SK-N-SH (cell line): ENCODE results near the gene PRRT2. TPM values are rescaled to one million over a fixed set of nuclear protein-coding genes. Genes with fewer than 3 reads are reported as not detected.
A peak's percentile ranks its signal among the peaks of the same experiment; 100 is the strongest.

Source experiments
- CTCF ChIA-PET: fragments of 300-600, 350-600 bp; formaldehyde crosslinking; extraction: SDS; loops from one replicate; lab custom pipeline; 2021; lab: Yijun Ruan, JAX
- POLR2A ChIA-PET: fragments of 350-600 bp; sonication (Branson Sonifier 250); formaldehyde crosslinking; extraction: SDS; loops from one replicate; lab custom pipeline; 2020; ENCODE audit warnings: antibody characterized with exemption, inconsistent platforms; lab: Yijun Ruan, JAX
- DNase-seq: peaks from one replicate; pipeline ENCODE4 v3.0.0; 2012
- H2AFZ ChIP-seq: fragments of 200-600 bp; sonication (generic); 2 replicates; pipeline ENCODE4 v1.8.1; 2016; ENCODE audit warnings: antibody characterized with exemption, mild to moderate bottlenecking, low read depth
- H3F3A ChIP-seq: fragments of 200-600 bp; sonication (generic); replicated peaks from 2 replicates; pipeline ENCODE3; 2016; ENCODE audit warnings: antibody characterized with exemption, mild to moderate bottlenecking; ENCODE audit not compliant: insufficient read depth
- H3K27ac ChIP-seq, 2 experiments: fragments of 200-500 bp in 1 of 2; fragments of 200-600 bp in 1 of 2; sonication (Bioruptor generic) in 1 of 2; sonication (generic), shearing (Covaris generic) in 1 of 2; 2 replicates each; pipeline versions ENCODE4 v1.5.1 to v1.6.1; 2014 to 2016; ENCODE audit warnings: low read depth in 2 of 2, inconsistent platforms in 1 of 2, low read length in 1 of 2, mild to moderate bottlenecking in 1 of 2, mixed read lengths in 1 of 2
- H3K27me3 ChIP-seq: fragments of 200-600 bp; sonication (generic), shearing (Covaris generic); 2 replicates; pipeline ENCODE4 v1.6.1; 2016; ENCODE audit warnings: mixed run types; ENCODE audit not compliant: insufficient read depth
- H3K36me3 ChIP-seq, 2 experiments: fragments of 200-500 bp in 1 of 2; fragments of 200-600 bp in 1 of 2; sonication (Bioruptor generic) in 1 of 2; sonication (generic) in 1 of 2; replicated peaks in 1 of 2; 2 replicates each; pipeline versions ENCODE3 to v1.5.1; 2014 to 2016; ENCODE audit warnings: low read length in 1 of 2, mild to moderate bottlenecking in 1 of 2; ENCODE audit not compliant: insufficient read depth in 2 of 2, control insufficient read depth in 1 of 2
- H3K4me1 ChIP-seq, 2 experiments: fragments of 200-500 bp in 1 of 2; fragments of 200-600 bp in 1 of 2; sonication (Bioruptor generic) in 1 of 2; sonication (generic), shearing (Covaris generic) in 1 of 2; 2 replicates each; pipeline versions ENCODE4 v1.5.1 to v1.6.1; 2014 to 2016; ENCODE audit warnings: low read depth in 1 of 2, low read length in 1 of 2, mixed run types in 1 of 2; ENCODE audit not compliant: insufficient read depth in 2 of 2, control insufficient read depth in 1 of 2
- H3K4me2 ChIP-seq: fragments of 200-600 bp; sonication (generic), shearing (Covaris generic); 2 replicates; pipeline ENCODE4 v1.6.1; 2017; ENCODE audit warnings: mixed run types
- H3K4me3 ChIP-seq, 2 experiments: fragments of 200-500 bp in 1 of 2; fragments of 200-600 bp in 1 of 2; sonication (Bioruptor generic) in 1 of 2; sonication (generic), shearing (Covaris generic) in 1 of 2; 2 replicates each; pipeline versions ENCODE4 v1.5.1 to v1.8.1; 2014 to 2016; ENCODE audit warnings: low read depth in 2 of 2, inconsistent platforms in 1 of 2, low read length in 1 of 2, mild to moderate bottlenecking in 1 of 2, mixed read lengths in 1 of 2, moderate library complexity in 1 of 2
- H3K79me2 ChIP-seq: fragments of 200-600 bp; sonication (generic); 2 replicates; pipeline ENCODE4 v1.8.1; 2017; ENCODE audit warnings: mild to moderate bottlenecking; ENCODE audit not compliant: insufficient read depth
- H3K9ac ChIP-seq: fragments of 200-600 bp; sonication (generic); 2 replicates; pipeline ENCODE4 v1.6.1; 2017; ENCODE audit warnings: mixed run types
- H3K9me2 ChIP-seq: fragments of 200-600 bp; sonication (generic); 2 replicates; pipeline ENCODE4 v1.6.1; 2017; ENCODE audit warnings: mixed run types
- H3K9me3 ChIP-seq: fragments of 200-600 bp; sonication (generic); 2 replicates; pipeline ENCODE4 v1.6.1; 2017; ENCODE audit warnings: mixed run types, mild to moderate bottlenecking, moderate library complexity
- H4K20me1 ChIP-seq: fragments of 200-600 bp; sonication (generic); 2 replicates; pipeline ENCODE4 v1.6.1; 2017; ENCODE audit warnings: mild to moderate bottlenecking, mixed run types; ENCODE audit not compliant: insufficient read depth
- CHD2 ChIP-seq: fragments of 150-350 bp; IDR thresholded peaks from 2 replicates; pipeline ENCODE4 v1.6.1; 2018; ENCODE audit warnings: low read length; ENCODE audit not compliant: partially characterized antibody
- EP300 ChIP-seq, 2 experiments: IDR thresholded peaks; 2 replicates each; pipeline versions ENCODE4 v1.4.0 to v1.6.1; 2012; ENCODE audit warnings: borderline replicate concordance in 1 of 2, low read depth in 1 of 2, low read length in 1 of 2
- EZH2phosphoT487 ChIP-seq: fragments of 200-600 bp; sonication (generic); IDR thresholded peaks from 2 replicates; pipeline ENCODE4 v1.6.1; 2017; ENCODE audit warnings: low read depth, mixed run types, mild to moderate bottlenecking, antibody characterized with exemption, moderate library complexity, borderline replicate concordance
- FOXJ3 ChIP-seq: sonication (generic); formaldehyde crosslinking; IDR thresholded peaks from 2 replicates; pipeline ENCODE4 v1.5.1; 2020; ENCODE audit warnings: mild to moderate bottlenecking, missing genetic modification reagents
- FOXM1 ChIP-seq: IDR thresholded peaks from 2 replicates; pipeline ENCODE4 v1.4.0; 2012; ENCODE audit warnings: low read depth, mild to moderate bottlenecking
- JUND ChIP-seq: IDR thresholded peaks from 2 replicates; pipeline ENCODE4 v1.4.0; 2012
- MEF2A ChIP-seq: IDR thresholded peaks from 2 replicates; pipeline ENCODE4 v1.4.0; 2012; ENCODE audit warnings: low read depth, borderline replicate concordance
- NFIC ChIP-seq: IDR thresholded peaks from 2 replicates; pipeline ENCODE4 v1.4.0; 2012; ENCODE audit warnings: borderline replicate concordance
- RAD21 ChIP-seq: IDR thresholded peaks from 2 replicates; pipeline ENCODE4 v1.6.1; 2012; ENCODE audit warnings: mild to moderate bottlenecking, low read length
- RFX5 ChIP-seq: IDR thresholded peaks from 2 replicates; pipeline ENCODE4 v1.6.1; 2012; ENCODE audit warnings: mild to moderate bottlenecking, improper control_type of control experiment, low read length
- RXRA ChIP-seq: IDR thresholded peaks from 2 replicates; pipeline ENCODE4 v1.4.0; 2012; ENCODE audit warnings: low read depth, mild to moderate bottlenecking, borderline replicate concordance
- SIN3A ChIP-seq: IDR thresholded peaks from 2 replicates; pipeline ENCODE4 v1.6.1; 2012; ENCODE audit warnings: low read depth, mild to moderate bottlenecking, low read length, moderate library complexity, borderline replicate concordance
- SMC3 ChIP-seq: IDR thresholded peaks from 2 replicates; pipeline ENCODE4 v1.6.1; 2012; ENCODE audit warnings: low read depth, low read length, improper control_type of control experiment
- TAF1 ChIP-seq: IDR thresholded peaks from 2 replicates; pipeline ENCODE4 v1.6.1; 2012; ENCODE audit warnings: low read depth, mild to moderate bottlenecking, low read length, moderate library complexity, borderline replicate concordance
- TCF12 ChIP-seq: IDR thresholded peaks from 2 replicates; pipeline ENCODE4 v1.4.0; 2012
- TEAD4 ChIP-seq: IDR thresholded peaks from 2 replicates; pipeline ENCODE4 v1.4.0; 2012; ENCODE audit warnings: mild to moderate bottlenecking, borderline replicate concordance; ENCODE audit not compliant: insufficient read depth
- USF1 ChIP-seq: IDR thresholded peaks from 2 replicates; pipeline ENCODE4 v1.4.0; 2012; ENCODE audit warnings: low read depth, borderline replicate concordance
- YY1 ChIP-seq: IDR thresholded peaks from 2 replicates; pipeline ENCODE4 v1.4.0; 2012; ENCODE audit warnings: low read depth, mild to moderate bottlenecking
- WGBS: methylation state at CpG from one replicate; pipeline ENCODE4 v1.1.6; 2017; ENCODE audit warnings: low lambda C conversion rate; 5-methylcytosine and 5-hydroxymethylcytosine counted together
- polyA plus RNA-seq, 3 experiments: library from polyadenylated mRNA; depleted of rRNA; stranded (reverse); fragments of >200 nt; gene quantifications; 2 replicates each; pipeline ENCODE4 v1.2.3, GENCODE V29; 2012

Gene PRRT2
- polyA plus RNA-seq, 1 of the 3 experiments (the other 2 are of a cell fraction) = 28.1 TPM

DNA sequence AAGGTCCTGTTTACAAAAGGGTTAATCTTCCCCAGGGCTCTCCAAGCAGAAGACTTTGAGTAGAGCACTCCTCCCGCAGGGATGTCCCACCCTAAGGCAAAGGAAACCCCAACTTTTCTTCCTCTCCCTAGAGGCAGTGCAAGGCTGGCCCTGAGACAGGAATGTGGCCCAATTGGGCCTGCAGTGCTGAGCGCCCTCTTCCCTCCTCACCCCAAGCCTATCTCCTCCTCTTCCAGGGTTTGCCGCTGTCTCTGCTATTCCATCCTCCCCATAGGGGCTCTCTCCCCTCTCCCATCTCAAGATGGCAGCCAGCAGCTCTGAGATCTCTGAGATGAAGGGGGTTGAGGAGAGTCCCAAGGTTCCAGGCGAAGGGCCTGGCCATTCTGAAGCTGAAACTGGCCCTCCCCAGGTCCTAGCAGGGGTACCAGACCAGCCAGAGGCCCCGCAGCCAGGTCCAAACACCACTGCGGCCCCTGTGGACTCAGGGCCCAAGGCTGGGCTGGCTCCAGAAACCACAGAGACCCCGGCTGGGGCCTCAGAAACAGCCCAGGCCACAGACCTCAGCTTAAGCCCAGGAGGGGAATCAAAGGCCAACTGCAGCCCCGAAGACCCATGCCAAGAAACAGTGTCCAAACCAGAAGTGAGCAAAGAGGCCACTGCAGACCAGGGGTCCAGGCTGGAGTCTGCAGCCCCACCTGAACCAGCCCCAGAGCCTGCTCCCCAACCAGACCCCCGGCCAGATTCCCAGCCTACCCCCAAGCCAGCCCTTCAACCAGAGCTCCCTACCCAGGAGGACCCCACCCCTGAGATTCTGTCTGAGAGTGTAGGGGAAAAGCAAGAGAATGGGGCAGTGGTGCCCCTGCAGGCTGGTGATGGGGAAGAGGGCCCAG, 1.0 kb downstream of the PRRT2 start:
- WGBS = 72% methylated on average over 7 of the region's 9 CpGs
- DNase-seq = no peak
- H2AFZ ChIP-seq = no peak overlapping the region
- H3K27me3 ChIP-seq = no peaks in the 10 kb centered on the region
- H3K4me3 ChIP-seq = peak overlapping the region; percentile 68 to 80
- H3K9me3 ChIP-seq = no peaks in the 10 kb centered on the region
- H3K9me2 ChIP-seq = no peaks in the 10 kb centered on the region
- TF ChIP-seq CHD2 (no peak), SMC3 (no peak), YY1 (no peak; the same call in 1 of the 2 replicates), FOXJ3 (CRISPR knock-in tag) (no peak), EZH2phosphoT487 (no peak), RFX5 (no peak), TCF12 (no peak), TAF1 (no peak), MEF2A (no peak), FOXM1 (no peak), JUND (no peak), RXRA (no peak)
- ChIA-PET CTCF (interaction anchor here (1.0 to 3.1 kb wide), 5 partner anchors 10 to 113 kb away, joined by 3 to 14 read pairs (median 3); no protein-coding TSS in a partner anchor), POLR2A (no interaction called here)
- peak overlapping the region; percentile 87 to 97; a peak in 3 of 4 replicates for H3K27ac ChIP-seq
- peaks cover 75% of the 10 kb centered on the region for H3K79me2 ChIP-seq
- H3F3A ChIP-seq = peaks cover 43% of the 10 kb centered on the region
- peaks cover 13 to 21% of the 10 kb centered on the region in 2 experiments for H3K36me3 ChIP-seq
- peak overlapping the region; percentile 80 for H3K9ac ChIP-seq
- H3K4me1 ChIP-seq = peaks cover 51 to 71% of the 10 kb centered on the region in 2 experiments
- peak overlapping the region; percentile 97 for H3K4me2 ChIP-seq
- H4K20me1 ChIP-seq = peaks cover 15% of the 10 kb centered on the region

DNA sequence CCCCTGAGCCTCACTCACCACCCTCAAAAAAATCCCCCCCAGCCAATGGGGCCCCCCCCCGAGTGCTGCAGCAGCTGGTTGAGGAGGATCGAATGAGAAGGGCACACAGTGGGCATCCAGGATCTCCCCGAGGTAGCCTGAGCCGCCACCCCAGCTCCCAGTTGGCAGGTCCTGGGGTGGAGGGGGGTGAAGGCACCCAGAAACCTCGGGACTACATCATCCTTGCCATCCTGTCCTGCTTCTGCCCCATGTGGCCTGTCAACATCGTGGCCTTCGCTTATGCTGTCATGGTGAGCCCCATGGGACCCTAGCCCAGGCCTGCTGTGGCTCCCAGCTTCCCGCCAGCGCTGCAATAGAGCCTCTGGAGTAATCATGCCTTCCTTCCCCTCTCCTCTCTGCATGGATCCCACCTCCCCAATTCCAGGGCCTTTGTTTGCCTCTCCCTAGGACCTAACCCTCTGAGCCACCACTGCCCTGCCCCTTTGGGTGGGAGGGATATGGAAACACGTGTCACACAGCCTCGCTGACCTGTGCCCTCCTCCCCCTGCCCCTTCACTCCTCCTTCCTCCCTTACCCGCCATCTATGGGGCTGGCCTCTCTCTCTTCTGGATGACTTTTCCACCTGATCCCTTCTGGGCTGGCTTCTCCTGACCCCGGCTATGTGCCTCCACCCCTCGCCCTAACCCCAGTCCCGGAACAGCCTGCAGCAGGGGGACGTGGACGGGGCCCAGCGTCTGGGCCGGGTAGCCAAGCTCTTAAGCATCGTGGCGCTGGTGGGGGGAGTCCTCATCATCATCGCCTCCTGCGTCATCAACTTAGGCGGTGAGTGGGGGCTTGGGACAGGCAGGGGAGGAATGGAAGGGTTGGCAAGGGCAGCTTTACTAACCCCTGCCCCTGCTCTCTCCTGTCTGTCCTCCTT, 1.9 kb downstream of the PRRT2 start:
- POLR2A ChIA-PET = no interaction called here
- no peak for DNase-seq
- H3K4me2 ChIP-seq = peak overlapping the region; percentile 97

More for the DNA sequence above, 1.9 kb downstream of the PRRT2 start:
- Histone ChIP-seq H3K4me3 (peak overlapping the region in 1 of 2 experiments; percentile 72; a peak in 1 of 4 replicates), H3K9ac (no peak overlapping the region), H3K27me3 (no peaks in the 10 kb centered on the region), H3K9me3 (no peaks in the 10 kb centered on the region), H3K9me2 (no peaks in the 10 kb centered on the region), H3F3A (peaks cover 39% of the 10 kb centered on the region), H3K79me2 (peaks cover 75% of the 10 kb centered on the region)
- CTCF ChIA-PET = interaction anchor here (0.7 to 3.1 kb wide), 5 partner anchors 11 to 184 kb away, joined by 3 to 14 read pairs (median 3); no protein-coding TSS in a partner anchor
- TF ChIP-seq YY1 (no peak), MEF2A (no peak), NFIC (no peak), USF1 (no peak), FOXM1 (no peak), RXRA (no peak), SMC3 (no peak), EP300 (IDR thresholded peaks at IDR 0.05; ENCODE audit: borderline replicate concordance in 1 of 2, low read depth in 1 of 2, low read length in 1 of 2) (no peak), SIN3A (no peak), TEAD4 (no peak), RAD21 (no peak)
- TF ChIP-seq, all 33 proteins: peak for 0
- Histone ChIP-seq H3K4me1 (peaks cover 45 to 62% of the 10 kb centered on the region in 2 experiments), H4K20me1 (peaks cover 11% of the 10 kb centered on the region), H3K36me3 (peaks cover 9 to 21% of the 10 kb centered on the region in 2 experiments), H3K27ac (peak overlapping the region in 1 of 2 experiments; percentile 97; a peak in 1 of 4 replicates), H2AFZ (no peak overlapping the region)
- 93% methylated on average over 19 of the region's 24 CpGs for WGBS
